Stimulated activated CD8-positive, alpha-beta memory T cell treated with anti-CD3 and anti-CD28 coated beads, Interleukin-7, amount 100 ng/mL, for 4 hours (primary cell): ENCODE measurements around the gene PCBP3.

Source experiments
- DNase-seq, 2 donors: peaks; one replicate each; pipeline ENCODE4 v3.0.0-alpha.2; 2020; ENCODE audit warnings: low read depth in 2 of 2

PCBP3 gene

GRCh38 chr21:45787371-45787770, 143.8 kb downstream of the PCBP3 start:
- no peak for DNase-seq

DNA sequence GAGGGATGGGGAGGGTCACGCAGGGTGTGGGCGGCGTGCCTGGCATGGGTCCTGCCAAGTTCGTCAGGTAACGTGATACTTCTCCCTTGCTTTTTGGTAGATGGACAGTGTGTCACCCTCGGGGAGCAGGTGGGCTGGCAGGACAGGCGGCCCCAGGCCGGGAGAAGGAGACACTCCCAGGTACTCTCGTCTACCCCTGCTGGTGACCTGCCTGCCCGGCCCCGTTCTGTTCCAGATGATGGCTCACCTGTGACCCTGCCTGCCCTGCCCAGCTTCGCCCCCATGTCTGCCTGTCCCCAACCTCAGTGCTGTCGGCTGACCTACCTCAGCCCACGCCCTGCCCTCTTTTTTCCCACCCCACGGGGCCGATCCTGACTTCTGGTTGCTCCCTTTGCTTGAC, 144.7 kb downstream of the PCBP3 start:
- DNase-seq = no peak

- DNase-seq = no peak
Measured at GRCh38 chr21:45788637-45789506, 145.3 kb downstream of the PCBP3 start.

DNA sequence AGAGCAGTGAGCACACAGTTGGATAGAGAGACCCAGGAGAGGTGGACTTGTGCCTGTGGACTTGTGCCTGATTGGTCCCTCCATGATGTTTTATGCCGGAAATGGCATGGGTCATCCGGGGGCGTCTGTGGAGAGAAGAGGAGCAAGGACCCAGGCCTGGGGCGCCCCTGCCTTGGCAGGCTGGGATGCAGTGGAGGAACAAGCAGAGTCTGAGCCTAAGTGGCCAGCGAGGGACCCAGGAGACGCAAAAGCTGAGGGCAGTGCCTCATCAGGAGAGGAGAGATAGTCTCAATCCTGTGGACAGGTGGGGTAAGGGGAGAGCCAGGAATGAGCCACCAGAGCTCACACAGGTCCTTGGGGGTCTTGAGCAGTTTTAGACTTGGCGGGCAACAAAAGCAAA, 146.9 kb downstream of the PCBP3 start:
- DNase-seq = no peak

DNA sequence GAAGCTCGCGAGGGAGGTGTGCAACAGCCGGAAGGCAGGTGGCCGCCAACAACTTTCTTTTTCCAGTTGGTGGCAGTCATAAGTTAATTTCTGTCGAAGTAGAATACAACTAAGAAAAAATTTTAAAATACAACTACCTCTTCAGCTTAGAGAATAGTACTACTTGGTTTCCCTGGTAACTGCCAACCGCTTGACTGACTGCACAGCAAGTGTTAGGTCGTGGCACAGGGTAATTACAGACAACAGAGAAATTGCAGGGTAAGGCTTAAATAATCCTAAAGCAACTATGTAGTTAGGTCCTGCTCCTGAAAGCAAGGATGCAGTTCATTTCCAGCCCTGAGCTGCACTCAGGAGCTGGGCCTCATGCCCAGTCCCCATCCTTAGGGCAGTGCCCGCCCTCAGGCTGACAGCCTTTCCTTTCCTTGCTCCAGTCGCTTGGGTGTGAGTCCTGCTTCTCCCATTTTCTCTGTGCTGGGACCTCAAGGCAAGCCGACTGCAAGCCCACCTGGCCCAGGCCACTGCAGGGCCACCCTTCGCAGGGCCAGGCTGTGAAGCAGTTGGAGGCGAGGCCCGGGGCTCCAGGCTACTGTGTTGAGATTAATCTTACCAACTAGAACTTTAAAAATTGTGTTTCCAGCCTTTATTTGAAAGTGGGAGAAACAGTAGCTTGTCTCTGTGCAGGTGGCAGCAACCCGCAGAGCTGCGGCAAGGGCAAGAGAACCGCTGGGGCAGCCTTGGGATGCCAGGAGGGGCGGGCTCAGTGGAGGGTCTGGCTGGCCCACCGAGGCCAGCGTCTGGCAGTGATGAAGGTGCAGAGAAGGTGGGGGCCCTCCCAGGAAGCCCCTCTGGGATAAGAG, 148.3 kb downstream of the PCBP3 start:
- no peak for DNase-seq

DNA sequence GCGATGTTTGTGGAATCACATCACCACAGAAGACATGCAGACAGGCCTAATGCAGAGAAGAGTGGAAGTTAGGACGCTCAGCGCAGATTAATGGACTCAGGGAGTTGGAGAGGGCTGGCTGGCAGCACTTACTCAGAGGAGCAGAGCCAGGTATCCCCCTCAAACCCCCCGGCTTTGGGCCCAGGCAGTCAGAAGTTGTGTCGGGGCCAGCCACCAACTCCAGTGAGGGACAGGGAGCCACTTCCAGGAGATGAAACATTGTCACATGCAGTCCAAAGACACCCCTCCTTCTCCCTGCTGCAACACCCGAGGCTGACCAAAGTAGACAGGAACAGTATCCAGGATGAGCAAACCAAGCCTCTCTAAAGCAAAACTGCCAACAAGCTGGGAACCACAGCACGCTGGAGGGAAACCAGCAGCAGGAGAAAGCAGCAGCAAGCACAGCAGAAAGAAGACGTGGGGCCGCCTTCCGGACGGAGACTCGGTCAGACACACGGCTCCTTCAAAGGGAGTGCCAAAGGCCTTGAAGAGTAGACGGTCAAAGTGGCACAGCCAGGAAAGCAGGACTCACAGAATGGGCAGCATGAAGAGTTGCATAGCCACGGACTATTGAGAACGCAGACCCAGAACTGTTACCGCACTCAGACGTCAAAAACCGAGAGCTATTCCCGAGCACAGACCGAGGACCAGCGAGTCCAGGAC, 149.3 kb downstream of the PCBP3 start:
- no peak for DNase-seq

- DNase-seq = no peak
Measured at GRCh38 chr21:45794027-45794426, 150.5 kb downstream of the PCBP3 start.

- DNase-seq = no peak
Measured at GRCh38 chr21:45796003-45796402, 152.5 kb downstream of the PCBP3 start.

DNA sequence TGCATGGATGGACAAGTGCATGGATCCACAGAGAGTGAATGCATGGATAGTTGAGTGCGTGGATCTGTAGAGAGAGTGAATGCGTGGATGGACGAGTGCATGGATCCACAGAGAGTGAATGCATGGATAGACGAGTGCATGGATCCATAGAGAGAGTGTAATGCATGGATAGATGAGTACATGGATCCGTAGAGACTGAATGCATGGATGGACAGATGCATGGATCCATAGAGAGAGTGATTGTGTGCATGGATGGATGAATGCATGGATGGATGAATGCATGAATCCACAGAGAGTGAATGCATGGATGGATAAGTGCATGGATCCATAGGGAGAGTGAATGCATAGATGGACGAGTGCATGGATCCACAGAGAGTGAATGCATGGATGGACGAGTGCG, 153.8 kb downstream of the PCBP3 start:
- DNase-seq = no peak

- no peak for DNase-seq
Measured at GRCh38 chr21:45799765-45800338, 156.3 kb downstream of the PCBP3 start.

GRCh38 chr21:45800339-45801080, 157.0 kb downstream of the PCBP3 start:
- DNase-seq = no peak

DNA sequence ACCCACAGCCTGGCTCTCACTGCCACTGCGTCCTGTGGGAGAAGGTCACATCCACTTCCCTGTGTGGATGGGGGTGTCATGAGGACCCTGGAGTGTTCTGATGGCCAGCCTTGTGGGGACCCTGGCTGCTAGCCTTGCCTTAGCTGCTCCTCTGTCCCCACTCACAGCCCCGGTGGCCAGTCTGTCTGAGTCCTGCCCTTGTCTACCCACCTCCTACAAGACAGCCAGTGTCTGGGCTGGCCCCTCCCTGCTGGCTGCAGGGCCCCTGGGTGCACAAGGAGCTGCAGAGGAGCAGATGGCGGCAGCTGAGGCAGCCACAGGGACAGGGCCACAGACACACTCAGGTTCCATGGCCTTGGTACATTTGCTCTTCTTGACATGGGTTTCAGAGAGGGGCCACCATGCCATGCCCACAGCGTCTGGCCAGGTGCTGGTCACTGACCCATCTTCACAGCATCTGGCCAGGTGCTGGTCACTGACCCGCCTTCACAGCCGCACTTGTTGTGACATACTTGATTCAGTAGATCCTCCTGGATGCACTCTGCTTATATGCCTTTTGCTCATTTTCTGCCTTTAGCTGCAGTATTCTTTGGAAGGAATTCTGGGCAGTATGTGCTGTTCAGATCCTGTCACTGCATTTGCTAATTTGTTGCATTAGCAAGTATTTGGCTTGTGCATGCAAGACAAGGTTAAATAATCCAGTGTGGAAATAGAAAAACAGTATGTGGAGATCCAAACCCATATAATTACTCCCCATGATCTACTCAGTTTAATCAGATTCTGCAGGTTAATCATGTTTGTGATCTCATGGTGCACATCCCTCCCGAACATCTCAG, 157.8 kb downstream of the PCBP3 start:
- no peak for DNase-seq

- DNase-seq = no peak
Measured at GRCh38 chr21:45801989-45802388, 158.5 kb downstream of the PCBP3 start.

GRCh38 chr21:45802425-45802824, 158.9 kb downstream of the PCBP3 start:
- no peak for DNase-seq

GRCh38 chr21:45802956-45803617, 159.6 kb downstream of the PCBP3 start:
- DNase-seq = no peak

DNA sequence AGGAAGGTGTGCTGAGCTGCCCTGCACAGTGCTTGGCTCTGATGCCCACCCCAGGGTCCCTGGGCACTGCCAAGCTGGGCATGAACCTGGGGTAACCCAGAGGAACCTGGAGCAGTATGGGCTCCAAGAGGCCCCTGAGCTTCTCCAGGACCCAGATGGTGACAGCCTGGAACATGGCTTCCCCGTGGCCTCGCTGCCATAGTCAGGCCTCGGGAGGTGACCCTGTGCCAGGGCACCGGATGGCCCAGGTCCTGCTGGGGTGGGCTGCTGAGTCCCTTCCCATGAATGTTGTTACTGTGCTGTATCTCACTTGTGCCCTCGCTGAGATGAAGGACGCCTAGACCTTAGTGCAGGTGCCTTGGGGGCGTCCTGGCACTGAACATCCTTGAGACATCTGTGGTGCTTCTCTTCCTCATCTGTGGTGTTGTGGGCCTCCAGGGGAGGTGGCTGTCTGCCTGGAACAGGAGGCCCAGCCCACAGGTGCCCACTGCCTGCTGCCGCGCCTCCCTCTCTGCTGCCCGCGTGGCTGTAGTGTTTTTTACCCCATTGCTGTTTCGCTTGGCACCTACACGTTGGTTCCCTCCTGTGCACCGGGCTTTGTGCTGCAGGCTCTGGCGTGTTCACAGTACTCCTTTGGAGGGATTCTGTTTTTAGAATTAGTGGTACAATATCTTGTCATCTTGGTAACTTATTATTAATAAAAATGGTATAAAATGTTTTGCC, 160.3 kb downstream of the PCBP3 start:
- no peak for DNase-seq

DNA sequence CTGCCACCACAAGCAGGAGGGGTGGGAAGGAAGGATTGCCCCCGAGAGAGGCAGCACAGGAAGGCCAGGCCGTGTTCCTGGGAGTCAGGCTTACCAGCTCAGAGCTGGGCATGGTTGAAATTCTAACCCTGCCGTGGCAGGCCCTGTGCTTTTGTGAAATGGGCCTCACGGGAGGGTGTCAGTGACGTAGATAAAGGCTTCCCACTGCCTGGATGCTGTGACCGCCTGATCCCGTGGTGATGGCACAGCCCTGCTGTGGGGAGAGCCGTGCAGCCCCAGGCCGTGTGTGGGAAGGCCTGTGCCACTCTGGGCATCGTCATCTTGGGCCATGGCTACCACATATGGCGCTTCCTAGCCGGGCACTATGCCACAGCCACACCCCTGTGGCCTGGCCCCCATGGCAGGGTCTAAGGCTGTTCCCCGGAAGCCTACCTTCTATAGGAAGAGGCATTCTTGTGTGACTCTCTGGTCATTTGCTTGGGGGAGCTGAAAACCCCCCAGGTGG, 161.3 kb downstream of the PCBP3 start:
- DNase-seq = no peak

DNA sequence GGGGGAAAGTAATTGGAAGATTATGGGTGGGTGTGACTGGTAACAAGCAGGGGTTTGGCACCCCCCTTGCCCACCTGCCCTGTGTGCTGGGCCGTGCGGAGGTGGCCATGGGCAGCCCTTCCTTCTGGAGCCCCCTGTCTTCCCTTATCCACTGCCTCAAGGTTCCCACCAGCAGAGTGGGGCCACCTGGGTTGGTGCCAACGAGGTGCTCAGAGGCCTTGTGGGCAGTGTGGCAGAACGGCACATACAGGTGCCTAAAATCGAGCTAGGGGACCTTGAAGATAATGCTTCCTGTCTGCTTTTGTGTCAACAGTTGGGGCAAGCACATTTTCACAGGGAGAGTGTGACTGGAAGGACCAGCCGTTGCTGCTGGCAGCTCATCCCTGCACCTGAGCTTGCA, 161.8 kb downstream of the PCBP3 start:
- DNase-seq = no peak

GRCh38 chr21:45806042-45806441, 162.5 kb downstream of the PCBP3 start:
- no peak for DNase-seq
